SK-N-MC (cell line): ENCODE data around the gene ZFR.
"Not testable (repeated sequence)": the region's sequence is repeated elsewhere in the genome, so short reads cannot be mapped to it uniquely, and the experiment has no call there.

Experiments used
- EZH2 ChIP-seq: fragments of 200-600 bp; sonication (generic); IDR thresholded peaks from one replicate; pipeline ENCODE4 v1.6.1; 2017; ENCODE audit warnings: antibody characterized with exemption
- POLR2AphosphoS5 ChIP-seq: IDR thresholded peaks from 2 replicates; pipeline ENCODE4 v1.6.1; 2012; ENCODE audit warnings: mild to moderate bottlenecking, low read depth, low read length, borderline replicate concordance

GRCh38 chr5:32367271-32367670 lies 77.3 kb downstream of the ZFR start:
- not testable (repeated sequence) for TF ChIP-seq POLR2AphosphoS5, EZH2
